NCI-H524 treated with DMSO at 0.1 percent for 48 hours (cell line): ENCODE data around the gene PGAP3.

ENCODE experiments used
- DNase-seq: peaks from one replicate; lab custom pipeline; 2025; lab: John Stamatoyannopoulos, UW

Gene PGAP3

GRCh38 chr17:39621523-39622379 lies 66.1 kb downstream of the PGAP3 start:
- no peak for DNase-seq
